Stimulated activated CD8-positive, alpha-beta memory T cell treated with anti-CD3 and anti-CD28 coated beads, Interleukin-7, amount 100 ng/mL, for 48 hours (primary cell): Measurements from ENCODE around the gene IREB2.
A peak's percentile ranks its signal among the peaks of the same experiment; 100 is the strongest.

Source experiments
- DNase-seq, 2 donors: peaks; one replicate each; pipeline ENCODE4 v3.0.0-alpha.2; 2020; ENCODE audit warnings: low read depth in 1 of 2; ENCODE audit errors: extremely low read depth in 1 of 2

IREB2 gene

GRCh38 chr15:78540141-78540870 lies 102.3 kb downstream of the IREB2 start, which contains the start of gene PSMA4:
TSS of gene PSMA4 (plus strand) at chr15:78540444. CDS start at chr15:78541928, 1,484 bp downstream.
- DNase-seq = peak; percentile 83 to 90

GRCh38 chr15:78540871-78541743 lies 103.1 kb downstream of the IREB2 start:
- no peak for DNase-seq

DNA sequence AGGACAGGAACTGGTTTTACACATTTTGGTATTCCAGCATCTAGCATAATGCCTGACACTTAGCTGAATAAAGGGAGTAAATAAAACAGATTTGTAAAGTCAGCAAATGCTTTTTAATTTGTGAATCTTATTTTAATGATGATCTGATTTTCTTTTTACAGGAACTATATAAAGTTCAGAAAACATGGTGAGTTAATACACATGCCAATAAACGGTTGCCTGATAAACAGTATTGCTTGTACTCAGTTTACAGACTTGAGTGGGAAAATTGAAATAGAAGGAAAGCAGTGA lies 103.7 kb downstream of the IREB2 start:
- DNase-seq = no peak

- DNase-seq = no peak
Observed at GRCh38 chr15:78542647-78543046, 104.6 kb downstream of the IREB2 start.

DNA sequence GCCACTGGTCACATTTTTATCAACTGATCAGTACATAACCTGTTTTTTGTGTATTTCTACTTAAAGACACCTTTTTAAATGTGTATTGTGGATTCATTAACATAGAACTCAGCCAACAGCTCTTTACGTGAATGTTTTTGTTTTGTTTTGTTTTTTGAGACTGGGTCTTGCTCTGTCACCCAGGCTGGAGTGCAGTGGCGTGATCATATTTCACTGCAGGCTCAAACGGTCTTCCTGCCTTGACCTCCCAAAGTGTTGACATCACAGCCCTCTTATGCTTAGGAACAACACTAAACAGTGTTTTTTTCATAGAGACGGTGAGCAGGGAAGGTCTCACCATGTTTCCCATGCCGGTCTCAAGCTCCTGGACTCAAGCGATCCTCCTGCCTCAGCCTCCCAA lies 112.2 kb downstream of the IREB2 start:
- no peak for DNase-seq

- DNase-seq = no peak
Observed at GRCh38 chr15:78550815-78551214, 112.8 kb downstream of the IREB2 start.
